HG03520 (cell line): ENCODE data around the gene EEF2.
"Not testable (repeated sequence)": the region's sequence is repeated elsewhere in the genome, so short reads cannot be mapped to it uniquely, and the experiment has no call there.

Experiments used
- ATAC-seq: cut with Tn5 transposase; IDR thresholded peaks from one replicate; pipeline ENCODE4 v1.9.1; 2021; ENCODE audit warnings: mild to moderate bottlenecking, moderate library complexity; ENCODE audit not compliant: unreplicated experiment

EEF2 gene

DNA sequence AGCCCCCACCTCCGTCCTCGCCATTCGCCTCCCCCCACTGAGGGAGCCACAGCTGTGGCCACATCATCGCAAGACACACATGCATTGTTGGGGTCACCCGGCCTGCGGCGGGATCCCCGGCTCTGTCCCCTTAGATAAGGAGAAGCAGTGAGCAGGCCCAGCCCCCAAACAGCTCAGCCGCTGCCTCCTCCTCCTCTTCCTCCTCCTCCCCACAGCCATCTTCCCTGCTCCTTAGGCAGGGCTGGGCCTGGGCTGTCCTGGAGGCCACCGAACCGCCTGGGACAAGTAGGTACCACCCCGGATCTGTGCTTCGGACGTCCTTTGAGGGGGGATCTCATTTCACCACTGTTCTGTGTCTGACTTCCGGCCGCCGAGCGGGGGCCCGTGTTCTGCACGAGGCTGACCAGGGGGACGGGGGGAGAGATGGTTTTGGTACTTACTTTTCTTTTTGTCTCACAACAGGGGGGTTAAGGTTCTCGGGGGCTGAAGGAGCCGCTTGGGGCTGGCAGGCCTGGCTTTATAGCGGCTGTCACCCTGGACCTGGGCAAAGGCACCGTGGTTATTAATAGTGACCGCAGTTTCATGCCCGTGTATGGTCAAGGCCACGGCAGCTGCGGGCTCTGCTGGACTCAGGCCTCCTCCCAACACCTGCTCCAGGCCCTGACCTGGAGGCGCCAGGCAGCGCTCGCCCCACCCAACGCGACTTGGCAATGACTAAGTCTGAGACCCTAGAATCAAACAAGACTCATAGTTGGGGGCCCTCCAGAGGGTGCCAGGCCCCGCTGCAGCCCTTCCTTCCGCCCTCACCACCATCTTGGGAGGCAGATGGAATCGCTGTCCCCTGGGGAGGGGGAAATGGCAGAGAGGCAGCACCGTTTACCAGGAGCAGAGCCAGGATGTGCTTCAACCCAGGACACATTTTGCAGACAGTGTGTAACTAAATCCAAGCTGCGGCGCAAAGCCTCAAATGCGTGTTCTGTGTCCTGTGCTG lies 34.1 kb downstream of the EEF2 start:
- no peak for ATAC-seq

- ATAC-seq = no peak
Observed at GRCh38 chr19:3949997-3950859, 35.0 kb downstream of the EEF2 start.

DNA sequence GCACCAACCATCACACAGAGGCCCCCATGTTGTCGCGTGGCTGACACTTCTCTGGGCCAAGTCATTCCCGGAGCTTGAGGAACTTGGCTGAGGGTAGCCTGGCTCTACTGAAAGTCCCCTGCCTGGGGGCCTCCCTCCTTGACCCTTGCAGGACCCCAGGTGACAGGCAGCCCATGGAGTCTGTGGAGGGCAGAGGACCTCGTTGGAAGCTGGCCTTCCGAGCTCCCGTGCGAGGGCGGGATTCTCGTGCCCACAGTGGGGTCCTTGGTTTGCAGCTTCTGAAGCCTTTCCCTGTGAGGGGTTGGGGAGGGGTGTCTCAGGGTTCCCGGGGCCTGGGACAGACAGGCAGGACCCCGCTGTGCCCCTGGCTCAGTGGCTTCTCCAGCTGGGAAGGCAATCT lies 36.0 kb downstream of the EEF2 start:
- no peak for ATAC-seq

GRCh38 chr19:3947316-3947933 lies 37.8 kb downstream of the EEF2 start:
- not testable (repeated sequence) for ATAC-seq

DNA sequence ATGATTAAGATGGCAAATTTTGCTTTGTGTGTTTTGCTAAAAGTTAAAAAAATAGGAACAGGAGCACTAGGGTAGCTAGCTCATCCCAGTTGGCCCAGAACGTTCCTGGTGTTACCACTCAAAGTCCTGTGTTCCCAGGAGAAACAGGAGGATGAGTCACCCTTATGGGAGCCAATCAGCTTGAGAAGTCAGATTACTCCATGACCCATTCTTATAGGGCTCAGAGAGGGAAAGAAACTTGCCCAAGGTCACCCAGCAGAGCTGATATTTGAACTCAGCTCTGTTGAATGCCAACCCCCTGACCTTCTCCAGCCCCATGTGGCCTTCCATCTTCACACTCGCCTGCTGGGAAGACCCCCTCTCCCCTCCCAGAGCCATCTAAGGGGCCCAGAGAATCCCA lies 39.4 kb downstream of the EEF2 start:
- ATAC-seq = no peak

GRCh38 chr19:3944018-3944721 lies 41.1 kb downstream of the EEF2 start:
- ATAC-seq = no peak

DNA sequence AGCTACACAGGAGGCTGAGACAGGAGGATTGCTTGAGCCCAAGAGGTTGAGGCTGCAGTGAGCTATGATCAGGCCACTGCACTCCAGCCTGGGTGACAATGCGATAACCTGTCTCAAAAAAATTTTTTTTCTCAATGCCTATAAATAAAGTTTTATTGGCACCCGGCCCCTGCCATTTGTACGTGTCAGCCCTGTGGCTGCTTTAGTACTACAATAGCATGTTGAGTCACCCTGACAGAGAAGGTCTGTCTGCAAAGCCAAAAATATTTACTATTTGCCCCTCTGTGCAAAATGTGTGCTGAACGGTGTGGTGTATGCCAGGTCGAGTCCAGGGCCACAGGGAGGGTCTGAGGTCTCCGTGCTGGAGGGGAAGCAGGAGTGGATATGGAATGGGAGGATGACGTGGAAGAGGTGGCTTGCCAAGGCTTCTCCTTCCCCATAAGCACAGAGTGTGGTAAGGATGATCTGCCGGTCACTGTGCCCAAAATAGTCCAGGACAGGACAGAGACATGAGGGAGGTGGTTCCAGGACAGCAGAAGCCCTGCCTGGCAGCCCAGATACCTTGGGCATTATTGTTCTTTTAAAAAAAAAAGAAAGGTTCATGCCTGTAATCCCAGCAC lies 42.4 kb downstream of the EEF2 start:
- ATAC-seq = no peak

DNA sequence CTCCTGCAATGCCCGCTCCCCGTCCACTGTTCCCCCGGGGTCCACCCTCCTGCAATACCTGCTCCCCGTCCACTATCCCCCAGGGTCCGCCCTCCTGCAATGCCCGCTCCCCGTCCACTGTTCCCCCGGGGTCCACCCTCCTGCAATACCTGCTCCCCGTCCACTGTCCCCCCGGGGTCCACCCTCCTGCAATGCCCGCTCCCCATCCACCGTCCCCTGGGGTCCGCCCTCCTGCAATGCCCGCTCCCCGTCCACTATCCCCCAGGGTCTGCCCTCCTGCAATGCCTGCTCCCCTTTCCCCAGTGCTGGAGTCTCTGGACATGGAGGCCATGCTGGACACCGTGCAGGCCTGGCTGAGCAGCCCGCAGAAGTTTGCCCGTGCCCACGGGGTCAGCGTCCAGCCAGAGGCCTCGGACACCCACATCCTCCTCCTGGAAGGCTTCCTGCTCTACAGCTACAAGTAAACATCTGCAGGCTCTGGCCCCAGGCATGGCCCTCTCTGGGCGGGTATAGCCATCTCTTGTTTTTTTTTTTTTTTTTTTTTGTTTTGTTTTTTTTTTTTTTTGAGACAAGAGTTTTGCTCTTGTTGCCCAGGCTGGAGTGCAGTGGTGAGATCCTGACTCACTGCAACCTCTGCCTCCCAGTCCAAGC lies 46.8 kb downstream of the EEF2 start:
- not testable (repeated sequence) for ATAC-seq

DNA sequence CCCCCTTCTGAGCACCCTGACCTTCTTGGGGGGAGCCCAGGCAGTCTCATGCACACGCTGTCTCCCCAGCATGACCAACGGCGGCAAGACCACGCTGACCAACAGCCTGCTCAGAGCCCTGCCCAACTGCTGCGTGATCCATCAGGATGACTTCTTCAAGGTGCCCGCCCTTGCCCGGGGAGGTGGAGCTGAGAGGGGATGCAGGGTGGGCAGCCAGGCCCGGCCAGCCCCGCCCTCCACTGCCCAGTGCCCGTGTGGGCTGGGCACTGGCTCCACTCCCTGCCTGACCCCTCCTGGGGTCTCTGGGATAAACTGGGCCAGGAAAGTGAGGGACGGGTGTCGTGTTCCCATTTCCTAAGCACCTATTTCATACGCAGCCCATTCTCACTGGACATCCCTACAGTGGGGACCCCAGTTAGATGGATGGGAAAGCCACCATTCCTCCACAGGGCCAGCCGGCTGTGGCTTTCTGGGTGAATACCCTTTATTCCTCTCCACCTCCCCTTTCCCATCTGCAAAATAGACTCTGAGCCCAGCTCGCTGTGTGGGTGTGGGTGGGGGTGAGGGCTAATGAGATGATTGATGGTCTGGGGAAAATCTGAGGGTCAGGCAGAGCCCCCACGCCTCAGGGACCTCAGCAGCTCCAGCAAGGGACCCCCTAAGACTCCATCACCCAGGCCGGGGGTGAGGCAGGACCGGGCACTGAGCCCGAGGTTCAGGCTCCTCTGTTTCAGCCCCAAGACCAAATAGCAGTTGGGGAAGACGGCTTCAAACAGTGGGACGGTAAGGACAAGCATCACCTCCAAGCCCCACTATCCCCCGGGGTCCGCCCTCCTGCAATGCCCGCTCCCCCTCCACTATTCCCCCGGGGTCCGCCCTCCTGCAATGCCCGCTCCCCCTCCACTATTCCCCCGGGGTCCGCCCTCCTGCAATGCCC lies 48.5 kb downstream of the EEF2 start:
- ATAC-seq = no peak

DNA sequence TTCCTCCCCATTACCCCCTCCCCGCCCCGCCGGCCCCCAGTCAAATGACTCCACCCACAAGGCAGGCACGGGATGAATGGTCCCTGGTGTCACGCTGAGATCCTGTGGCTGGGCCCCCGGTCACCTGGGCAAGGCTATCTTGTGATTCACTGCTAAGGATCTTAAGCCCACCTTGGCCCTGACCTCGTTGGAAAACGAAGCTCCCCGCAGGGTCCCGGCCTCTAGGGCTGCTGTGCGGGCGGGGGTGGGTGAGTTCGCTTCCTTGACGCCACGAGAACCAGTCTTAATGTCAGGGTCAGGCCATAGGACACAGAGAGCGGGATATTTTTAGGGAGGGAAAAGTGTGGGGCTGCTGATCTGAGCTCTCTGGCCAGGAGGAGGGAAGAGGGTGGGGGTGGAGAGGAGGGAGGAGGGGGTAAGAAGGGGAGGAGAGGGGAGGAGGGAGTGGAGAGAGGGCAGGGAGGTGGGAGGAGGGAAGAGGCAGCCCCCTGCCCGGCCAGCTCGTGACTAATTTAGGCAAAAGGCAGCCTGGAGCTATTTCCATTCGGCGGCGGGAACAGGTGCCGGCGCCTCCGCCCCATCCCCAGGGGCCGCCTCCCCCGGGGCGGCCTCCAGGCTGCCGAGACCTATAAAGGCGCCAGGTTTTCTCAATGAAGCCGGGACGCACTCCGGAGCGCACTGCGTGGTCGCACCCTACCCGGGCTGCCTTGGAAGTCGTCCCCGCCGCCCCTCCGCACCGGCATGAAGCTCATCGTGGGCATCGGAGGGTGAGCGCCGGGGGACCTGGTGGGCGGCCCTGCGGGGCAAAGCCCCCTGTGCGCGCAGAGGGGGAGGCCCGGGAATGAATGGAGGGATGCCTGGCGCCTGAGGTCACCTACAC lies 52.1 kb downstream of the EEF2 start, which contains the start of gene NMRK2:
Gene NMRK2 (plus strand): TSS at position 139 of the 880 bp plus-strand sequence. CDS start 603 bp downstream, at position 742.
- no peak for ATAC-seq

- ATAC-seq = no peak
Observed at GRCh38 chr19:3931041-3931440, 54.2 kb downstream of the EEF2 start.
